ENCODE results near the gene PDE9A.

Gene PDE9A

GRCh38 chr21:42721341-42721824 is 68.0 kb downstream of the PDE9A start:
- in situ Hi-C loops (cut with MboI; ENCODE audit: low pct_unique_long_range_greater_than_20kb, low sequenced_read_pairs, unreplicated experiment), result no loop called here
- TF ChIP-seq CTCF (IDR thresholded peaks at IDR 0.05; ENCODE audit: extremely low read depth, insufficient read depth, missing control alignments), result no peak
- DNase-seq (ENCODE audit: low spot score), result no peak

DNA sequence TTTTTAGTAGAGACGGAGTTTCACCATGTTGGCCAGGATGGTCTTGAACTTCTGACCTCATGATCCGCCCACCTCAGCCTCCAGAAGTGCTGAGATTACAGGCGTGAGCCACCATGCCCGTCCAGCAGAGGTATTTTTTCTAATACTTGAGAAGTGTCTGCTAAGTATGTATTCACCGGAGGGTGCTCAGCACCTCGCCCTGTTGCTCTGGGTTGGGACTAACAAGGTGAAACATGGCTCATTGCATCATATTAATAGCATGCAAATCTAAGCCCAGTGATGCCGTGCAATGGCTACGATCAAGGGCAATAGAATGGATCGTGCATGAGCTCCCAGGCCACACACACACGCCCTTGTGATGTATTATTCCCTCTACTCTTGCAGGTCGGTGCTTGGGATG is 68.7 kb downstream of the PDE9A start:
- in situ Hi-C loops (cut with MboI; ENCODE audit: low pct_unique_long_range_greater_than_20kb, low sequenced_read_pairs, unreplicated experiment), result no loop called here
- DNase-seq (ENCODE audit: low spot score), result no peak
- TF ChIP-seq CTCF (IDR thresholded peaks at IDR 0.05; ENCODE audit: extremely low read depth, insufficient read depth, missing control alignments), result no peak

DNA sequence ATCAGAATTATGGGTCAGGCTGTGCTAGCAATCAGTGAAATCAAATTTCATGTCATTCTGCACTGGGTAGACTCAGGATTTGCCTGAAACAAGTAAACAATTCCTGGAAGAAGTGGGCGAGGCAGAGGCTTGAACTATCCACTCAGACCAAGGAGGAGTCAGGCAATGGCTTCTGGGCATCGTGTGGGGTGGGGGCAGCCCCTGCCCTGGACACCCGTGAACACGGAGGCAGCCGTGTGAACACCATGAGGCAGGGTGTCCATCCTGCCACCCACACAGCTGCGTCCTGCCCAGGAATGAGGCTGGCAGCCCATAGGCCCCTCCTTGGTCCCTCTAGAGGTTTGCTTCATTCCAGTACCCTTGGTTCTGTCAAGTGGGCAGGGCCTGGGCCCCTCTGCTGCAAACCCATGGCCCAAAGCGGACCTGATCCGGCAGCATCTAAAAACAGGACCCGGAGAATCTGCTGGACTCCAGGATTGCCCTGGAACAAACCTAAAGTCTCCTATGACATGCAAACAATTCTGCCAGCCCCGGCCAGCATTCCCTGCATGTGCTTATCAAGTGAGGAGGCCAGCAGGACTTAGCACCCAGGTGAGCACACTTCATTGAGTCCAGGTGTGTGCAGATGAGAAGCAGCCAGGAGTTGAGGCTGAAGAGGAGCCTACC is 69.5 kb downstream of the PDE9A start:
- DNase-seq (ENCODE audit: low spot score), result no peak
- in situ Hi-C loops (cut with MboI; ENCODE audit: low pct_unique_long_range_greater_than_20kb, low sequenced_read_pairs, unreplicated experiment), result no loop called here
- no peak for TF ChIP-seq CTCF (IDR thresholded peaks at IDR 0.05; ENCODE audit: extremely low read depth, insufficient read depth, missing control alignments)

DNA sequence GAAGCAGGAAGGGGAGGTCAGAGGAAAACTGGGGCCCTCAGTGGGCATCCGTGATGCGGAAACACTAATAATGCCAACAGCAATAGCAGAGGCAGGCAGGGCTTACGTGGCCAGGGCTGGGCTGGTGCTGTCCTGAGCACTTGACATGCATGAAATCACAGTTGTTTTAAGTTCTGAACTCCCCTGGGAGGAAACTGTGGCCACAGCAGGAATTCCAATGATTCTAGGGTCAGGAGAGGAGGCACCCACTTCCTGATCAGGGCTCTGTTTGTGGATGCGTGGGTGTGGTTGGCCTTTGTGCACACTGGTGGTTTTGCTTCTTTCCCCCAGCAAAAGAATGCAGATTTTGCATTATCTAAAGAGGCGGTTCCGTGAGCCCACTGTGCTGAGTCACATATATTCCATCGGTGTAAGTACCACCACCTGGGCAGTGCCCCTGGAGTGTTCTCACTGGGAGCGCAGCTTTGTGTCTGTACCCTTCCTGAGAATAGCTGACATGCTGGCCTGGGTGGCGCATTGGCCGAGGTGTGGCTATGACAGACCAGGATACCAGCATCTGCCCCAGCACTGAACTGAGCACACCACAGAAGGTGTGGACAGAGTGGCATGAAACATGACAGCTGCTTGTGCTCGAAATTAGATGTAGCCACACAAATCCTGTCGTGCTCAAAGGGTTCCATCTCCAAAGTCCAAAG is 71.0 kb downstream of the PDE9A start:
- no peak for DNase-seq (ENCODE audit: low spot score)
- in situ Hi-C loops (cut with MboI; ENCODE audit: low pct_unique_long_range_greater_than_20kb, low sequenced_read_pairs, unreplicated experiment), result no loop called here
- no peak for TF ChIP-seq CTCF (IDR thresholded peaks at IDR 0.05; ENCODE audit: extremely low read depth, insufficient read depth, missing control alignments)

- in situ Hi-C loops (cut with MboI; ENCODE audit: low pct_unique_long_range_greater_than_20kb, low sequenced_read_pairs, unreplicated experiment), result no loop called here
- DNase-seq (ENCODE audit: low spot score), result no peak
- TF ChIP-seq CTCF (IDR thresholded peaks at IDR 0.05; ENCODE audit: extremely low read depth, insufficient read depth, missing control alignments), result no peak
Measured at GRCh38 chr21:42725416-42725930, 72.1 kb downstream of the PDE9A start.

DNA sequence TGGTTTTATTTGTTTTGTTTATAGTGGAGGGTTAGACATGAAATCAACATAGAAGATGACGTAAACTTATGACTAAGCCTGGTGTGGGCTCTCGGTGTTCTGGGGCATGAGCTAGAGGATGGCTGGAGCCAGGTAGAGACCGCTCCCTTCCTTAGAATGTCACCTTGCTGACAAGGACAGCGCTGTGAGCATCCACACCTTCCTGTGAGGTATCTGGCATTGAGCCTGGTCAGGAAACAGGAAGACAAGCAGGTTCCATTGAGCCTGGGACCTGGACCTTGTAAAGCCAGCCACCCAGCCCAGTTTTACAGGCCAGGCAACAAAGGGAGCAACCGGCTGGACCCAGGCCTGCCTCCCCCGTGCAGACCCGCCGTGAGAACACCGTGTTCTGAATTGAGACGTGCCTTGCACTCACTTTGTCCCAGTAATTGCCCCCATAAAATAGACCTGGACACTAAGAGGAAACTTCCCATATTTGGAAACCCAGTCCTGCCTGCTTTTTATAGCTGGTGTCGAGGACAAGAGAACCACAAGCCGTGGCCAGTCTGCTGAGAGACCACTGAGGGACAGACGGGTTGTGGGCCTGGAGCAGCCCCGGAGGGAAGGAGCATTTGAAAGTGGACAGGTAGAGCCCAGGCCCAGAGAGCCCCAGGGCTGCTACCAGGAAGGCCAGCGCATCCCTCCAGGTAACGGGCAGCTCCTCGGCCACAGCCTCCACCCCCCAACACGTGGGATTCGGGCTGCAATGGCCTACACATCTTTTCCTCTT is 78.0 kb downstream of the PDE9A start:
- no peak for DNase-seq (ENCODE audit: low spot score)
- in situ Hi-C loops (cut with MboI; ENCODE audit: low pct_unique_long_range_greater_than_20kb, low sequenced_read_pairs, unreplicated experiment), result no loop called here
- TF ChIP-seq CTCF (IDR thresholded peaks at IDR 0.05; ENCODE audit: extremely low read depth, insufficient read depth, missing control alignments), result no peak
